ENCODE results near the gene C2CD4D.

C2CD4D gene

DNA sequence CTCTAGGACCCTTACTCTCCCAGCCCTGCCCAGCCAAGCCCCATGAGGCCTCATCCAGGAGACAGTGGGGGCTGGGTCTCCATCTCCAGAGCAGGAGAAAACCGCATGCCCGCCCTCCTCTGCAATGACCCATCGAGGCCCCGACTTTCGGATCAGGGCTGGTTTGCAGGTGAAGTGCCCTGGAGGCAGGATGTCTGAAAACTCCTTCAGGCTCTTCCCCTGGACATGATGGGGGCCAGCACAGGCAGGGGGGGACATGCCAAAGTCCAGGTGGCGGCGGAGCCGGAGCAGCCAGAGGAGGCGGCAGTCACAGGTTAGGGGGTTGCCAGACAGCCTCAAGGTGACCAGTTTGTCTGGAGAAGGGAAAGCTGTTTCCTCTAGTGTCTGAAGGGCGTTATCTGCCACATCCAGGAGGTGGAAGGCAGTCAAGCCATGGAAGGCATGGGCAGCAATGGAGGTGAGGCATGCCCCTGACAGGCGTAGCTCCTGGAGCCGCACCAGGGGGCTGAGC is 38.3 kb downstream of the C2CD4D start:
- H3K9me3 ChIP-seq (ENCODE audit: insufficient read depth, low read length), result no peaks in the 10 kb centered on the region
- no peaks in the 10 kb centered on the region for H4K20me1 ChIP-seq (ENCODE audit: low read depth, low read length)
- H2AFZ ChIP-seq (ENCODE audit: low read depth, low read length, severe bottlenecking), result no peak overlapping the region
- H3K27ac ChIP-seq (ENCODE audit: low read depth, low read length), result no peak overlapping the region
- no peaks in the 10 kb centered on the region for H3F3A ChIP-seq (ENCODE audit: insufficient read depth)
- H3K36me3 ChIP-seq (ENCODE audit: low read length), result no peaks in the 10 kb centered on the region
- no peak overlapping the region for H3K4me3 ChIP-seq (ENCODE audit: insufficient read depth, low read length, poor library complexity, severe bottlenecking)
- no peaks in the 10 kb centered on the region for H3K79me2 ChIP-seq (ENCODE audit: insufficient read depth, low read length)
- H3K4me2 ChIP-seq (ENCODE audit: low read depth, low read length, poor library complexity, severe bottlenecking), result no peak overlapping the region
- H3K9ac ChIP-seq (ENCODE audit: low read length), result no peak overlapping the region
- TF ChIP-seq EZH2phosphoT487 (conservative IDR thresholded peaks at IDR 0.05; ENCODE audit: low read length), result no peak
- TF ChIP-seq, protein P1, sequence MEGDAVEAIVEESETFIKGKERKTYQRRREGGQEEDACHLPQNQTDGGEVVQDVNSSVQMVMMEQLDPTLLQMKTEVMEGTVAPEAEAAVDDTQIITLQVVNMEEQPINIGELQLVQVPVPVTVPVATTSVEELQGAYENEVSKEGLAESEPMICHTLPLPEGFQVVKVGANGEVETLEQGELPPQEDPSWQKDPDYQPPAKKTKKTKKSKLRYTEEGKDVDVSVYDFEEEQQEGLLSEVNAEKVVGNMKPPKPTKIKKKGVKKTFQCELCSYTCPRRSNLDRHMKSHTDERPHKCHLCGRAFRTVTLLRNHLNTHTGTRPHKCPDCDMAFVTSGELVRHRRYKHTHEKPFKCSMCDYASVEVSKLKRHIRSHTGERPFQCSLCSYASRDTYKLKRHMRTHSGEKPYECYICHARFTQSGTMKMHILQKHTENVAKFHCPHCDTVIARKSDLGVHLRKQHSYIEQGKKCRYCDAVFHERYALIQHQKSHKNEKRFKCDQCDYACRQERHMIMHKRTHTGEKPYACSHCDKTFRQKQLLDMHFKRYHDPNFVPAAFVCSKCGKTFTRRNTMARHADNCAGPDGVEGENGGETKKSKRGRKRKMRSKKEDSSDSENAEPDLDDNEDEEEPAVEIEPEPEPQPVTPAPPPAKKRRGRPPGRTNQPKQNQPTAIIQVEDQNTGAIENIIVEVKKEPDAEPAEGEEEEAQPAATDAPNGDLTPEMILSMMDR (IDR thresholded peaks at IDR 0.05; ENCODE audit: insufficient read depth, low read length, poor library complexity, severe bottlenecking), result no peak
- H3K27me3 ChIP-seq (ENCODE audit: low read length), result no peaks in the 10 kb centered on the region
- no peaks in the 10 kb centered on the region for H3K9me2 ChIP-seq (replicated peaks; ENCODE audit: insufficient read depth, low read length)

DNA sequence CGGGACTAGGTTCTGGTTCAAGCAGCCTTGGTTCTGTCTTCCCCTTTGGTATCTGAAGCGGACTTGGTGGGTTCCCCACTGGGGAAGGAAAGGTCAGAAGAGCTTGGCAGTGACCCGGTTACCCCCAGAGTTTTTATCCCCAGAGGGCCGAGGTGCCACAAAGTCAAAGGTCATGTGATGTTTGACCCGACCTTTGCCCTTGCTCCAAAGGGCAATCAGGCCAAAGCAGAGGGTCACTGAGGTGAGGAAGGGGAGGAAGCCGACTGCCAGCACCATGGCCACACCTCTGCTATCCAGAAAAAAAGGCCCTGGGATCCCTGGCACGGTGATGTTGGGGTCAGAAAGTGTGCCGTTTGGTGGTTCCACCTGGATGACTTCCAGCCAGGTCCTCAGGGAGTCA is 38.8 kb downstream of the C2CD4D start:
- H3K9me3 ChIP-seq (ENCODE audit: insufficient read depth, low read length), result no peaks in the 10 kb centered on the region
- no peak overlapping the region for H3K9ac ChIP-seq (ENCODE audit: low read length)
- H3K4me2 ChIP-seq (ENCODE audit: low read depth, low read length, poor library complexity, severe bottlenecking), result no peak overlapping the region
- H3K4me3 ChIP-seq (ENCODE audit: insufficient read depth, low read length, poor library complexity, severe bottlenecking), result no peak overlapping the region
- no peaks in the 10 kb centered on the region for H3K9me2 ChIP-seq (replicated peaks; ENCODE audit: insufficient read depth, low read length)
- H3K27me3 ChIP-seq (ENCODE audit: low read length), result no peaks in the 10 kb centered on the region
- TF ChIP-seq, protein P1 (IDR thresholded peaks at IDR 0.05; ENCODE audit: insufficient read depth, low read length, poor library complexity, severe bottlenecking), result no peak
- TF ChIP-seq EZH2phosphoT487 (conservative IDR thresholded peaks at IDR 0.05; ENCODE audit: low read length), result no peak
- no peaks in the 10 kb centered on the region for H3K79me2 ChIP-seq (ENCODE audit: insufficient read depth, low read length)
- H2AFZ ChIP-seq (ENCODE audit: low read depth, low read length, severe bottlenecking), result no peak overlapping the region
- H4K20me1 ChIP-seq (ENCODE audit: low read depth, low read length), result no peaks in the 10 kb centered on the region
- H3F3A ChIP-seq (ENCODE audit: insufficient read depth), result no peaks in the 10 kb centered on the region
- no peaks in the 10 kb centered on the region for H3K36me3 ChIP-seq (ENCODE audit: low read length)
- H3K27ac ChIP-seq (ENCODE audit: low read depth, low read length), result no peak overlapping the region

DNA sequence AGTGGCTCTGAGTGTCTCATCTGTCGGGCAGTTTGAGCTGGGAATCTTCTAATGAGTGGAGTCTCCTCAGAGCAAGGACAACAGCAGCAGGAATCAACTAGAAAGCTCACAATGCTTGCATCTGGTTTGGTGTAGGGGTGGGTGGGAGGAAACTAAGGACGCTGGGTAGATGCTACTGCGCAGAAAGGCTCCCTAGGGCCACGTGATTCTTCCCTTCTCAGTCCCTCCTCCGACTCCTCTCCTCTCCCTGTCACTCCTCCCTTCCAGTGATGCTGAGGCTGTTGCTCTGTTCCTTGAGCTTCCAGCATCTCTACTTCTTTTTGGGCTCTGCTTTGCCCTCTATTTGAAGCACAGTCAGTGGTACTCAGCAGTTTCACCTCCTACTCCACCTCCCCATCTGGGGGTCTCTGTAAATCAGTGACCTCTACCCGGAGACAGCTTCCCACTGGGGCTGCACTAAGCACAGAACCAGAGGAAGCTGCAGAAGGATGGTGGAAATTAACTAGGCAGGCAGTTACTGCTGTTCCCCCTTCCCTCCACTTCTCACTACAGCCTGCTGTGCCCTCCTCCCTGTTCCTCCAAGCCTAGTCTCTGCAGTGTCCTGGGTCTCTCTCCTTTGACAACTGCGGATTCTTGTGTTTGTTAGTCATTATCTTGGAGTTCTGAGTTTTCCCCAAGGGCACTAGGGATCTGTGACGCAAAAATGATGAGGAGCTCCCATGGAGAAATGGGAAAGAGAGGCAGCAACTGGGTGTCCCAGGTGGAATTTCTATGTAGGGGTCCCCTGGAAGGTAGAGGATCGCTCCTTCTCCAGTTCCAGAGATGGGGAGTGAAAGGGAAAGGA is 40.2 kb downstream of the C2CD4D start:
- no peak overlapping the region for H3K27ac ChIP-seq (ENCODE audit: low read depth, low read length)
- TF ChIP-seq, protein P1 (IDR thresholded peaks at IDR 0.05; ENCODE audit: insufficient read depth, low read length, poor library complexity, severe bottlenecking), result no peak
- TF ChIP-seq EZH2phosphoT487 (conservative IDR thresholded peaks at IDR 0.05; ENCODE audit: low read length), result no peak
- no peaks in the 10 kb centered on the region for H3K27me3 ChIP-seq (ENCODE audit: low read length)
- H4K20me1 ChIP-seq (ENCODE audit: low read depth, low read length), result no peaks in the 10 kb centered on the region
- H3F3A ChIP-seq (ENCODE audit: insufficient read depth), result no peaks in the 10 kb centered on the region
- no peaks in the 10 kb centered on the region for H3K9me2 ChIP-seq (replicated peaks; ENCODE audit: insufficient read depth, low read length)
- H2AFZ ChIP-seq (ENCODE audit: low read depth, low read length, severe bottlenecking), result no peak overlapping the region
- no peaks in the 10 kb centered on the region for H3K36me3 ChIP-seq (ENCODE audit: low read length)
- no peaks in the 10 kb centered on the region for H3K79me2 ChIP-seq (ENCODE audit: insufficient read depth, low read length)
- H3K9me3 ChIP-seq (ENCODE audit: insufficient read depth, low read length), result no peaks in the 10 kb centered on the region
- H3K4me2 ChIP-seq (ENCODE audit: low read depth, low read length, poor library complexity, severe bottlenecking), result no peak overlapping the region
- no peak overlapping the region for H3K9ac ChIP-seq (ENCODE audit: low read length)
- H3K4me3 ChIP-seq (ENCODE audit: insufficient read depth, low read length, poor library complexity, severe bottlenecking), result no peak overlapping the region

All from SU-DHL-6 (cell line).